ENCODE results near the gene ITGAV.

The ITGAV gene

GRCh38 chr2:186641807-186642321, 52.0 kb downstream of the ITGAV start:
- H3K27ac ChIP-seq (ENCODE audit: low read length) = no peak overlapping the region
- H3K27me3 ChIP-seq (ENCODE audit: control insufficient read depth, insufficient read depth, low read length) = no peaks in the 10 kb centered on the region
- no peaks in the 10 kb centered on the region for H3K4me1 ChIP-seq (ENCODE audit: control insufficient read depth, low read depth, low read length)
- peaks cover 15% of the 10 kb centered on the region for H3K36me3 ChIP-seq (ENCODE audit: control insufficient read depth, low read depth, low read length)
- no peaks in the 10 kb centered on the region for H3K9me3 ChIP-seq (ENCODE audit: control insufficient read depth, low read depth, low read length)
- no peak overlapping the region for H3K4me3 ChIP-seq (ENCODE audit: low read length)
- H3K9ac ChIP-seq (ENCODE audit: low read length) = no peak overlapping the region

- Histone ChIP-seq H3K4me3 (ENCODE audit: low read length) (no peak overlapping the region), H3K9me3 (ENCODE audit: control insufficient read depth, low read depth, low read length) (no peaks in the 10 kb centered on the region), H3K27me3 (ENCODE audit: control insufficient read depth, insufficient read depth, low read length) (no peaks in the 10 kb centered on the region), H3K9ac (ENCODE audit: low read length) (no peak overlapping the region), H3K4me1 (ENCODE audit: control insufficient read depth, low read depth, low read length) (no peaks in the 10 kb centered on the region), H3K36me3 (ENCODE audit: control insufficient read depth, low read depth, low read length) (peaks cover 16% of the 10 kb centered on the region), H3K27ac (ENCODE audit: low read length) (no peak overlapping the region)
Observed at GRCh38 chr2:186644791-186645190, 54.9 kb downstream of the ITGAV start.

GRCh38 chr2:186645999-186646398, 56.1 kb downstream of the ITGAV start:
- Histone ChIP-seq H3K27me3 (ENCODE audit: control insufficient read depth, insufficient read depth, low read length) (no peaks in the 10 kb centered on the region), H3K36me3 (ENCODE audit: control insufficient read depth, low read depth, low read length) (peaks cover 16% of the 10 kb centered on the region), H3K4me3 (ENCODE audit: low read length) (no peak overlapping the region), H3K4me1 (ENCODE audit: control insufficient read depth, low read depth, low read length) (no peaks in the 10 kb centered on the region), H3K9me3 (ENCODE audit: control insufficient read depth, low read depth, low read length) (no peaks in the 10 kb centered on the region), H3K9ac (ENCODE audit: low read length) (no peak overlapping the region), H3K27ac (ENCODE audit: low read length) (no peak overlapping the region)

DNA sequence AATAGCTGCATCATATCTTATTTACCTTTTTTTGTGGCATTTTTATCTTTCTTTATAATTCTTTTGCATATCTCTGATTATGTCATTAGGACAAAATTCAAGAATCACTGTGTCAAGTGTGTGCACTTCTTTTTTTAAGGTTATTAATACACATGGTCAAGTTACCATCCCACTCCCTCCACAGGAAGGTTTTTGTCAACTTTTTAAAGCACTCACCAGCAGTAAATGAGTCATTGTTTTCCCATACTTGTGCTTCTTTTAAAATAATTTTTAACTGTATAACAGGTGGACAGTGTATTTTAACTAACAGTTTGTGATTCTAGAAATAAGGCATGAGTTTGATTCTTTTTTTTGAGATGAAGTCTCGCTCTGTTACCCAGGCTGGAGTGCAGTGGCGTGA, 58.3 kb downstream of the ITGAV start:
- Histone ChIP-seq H3K27ac (ENCODE audit: low read length) (no peak overlapping the region), H3K36me3 (ENCODE audit: control insufficient read depth, low read depth, low read length) (peaks cover 6% of the 10 kb centered on the region), H3K4me3 (ENCODE audit: low read length) (no peak overlapping the region), H3K4me1 (ENCODE audit: control insufficient read depth, low read depth, low read length) (no peaks in the 10 kb centered on the region), H3K27me3 (ENCODE audit: control insufficient read depth, insufficient read depth, low read length) (no peaks in the 10 kb centered on the region), H3K9me3 (ENCODE audit: control insufficient read depth, low read depth, low read length) (no peaks in the 10 kb centered on the region), H3K9ac (ENCODE audit: low read length) (no peak overlapping the region)

DNA sequence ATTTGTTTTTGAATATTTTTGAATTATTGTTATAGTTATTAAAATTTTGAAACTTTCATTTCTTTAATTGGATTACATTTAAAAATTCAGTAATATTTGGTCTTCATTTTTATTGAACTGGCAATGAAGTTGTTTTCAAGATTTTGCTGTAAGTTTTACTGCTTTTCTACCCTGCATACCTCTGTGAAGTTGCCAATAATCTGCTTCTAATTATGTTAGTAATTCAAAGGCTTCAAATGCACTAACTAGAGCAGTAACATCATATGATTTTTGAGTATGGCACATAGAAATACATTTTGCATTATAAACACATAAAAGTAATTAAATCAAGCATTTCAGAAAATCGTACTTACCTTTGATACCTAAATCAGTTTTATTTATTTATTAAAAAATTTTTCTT, 63.7 kb downstream of the ITGAV start:
- Histone ChIP-seq H3K9ac (ENCODE audit: low read length) (no peak overlapping the region), H3K4me3 (ENCODE audit: low read length) (no peak overlapping the region), H3K27me3 (ENCODE audit: control insufficient read depth, insufficient read depth, low read length) (no peaks in the 10 kb centered on the region), H3K36me3 (ENCODE audit: control insufficient read depth, low read depth, low read length) (peaks cover 10% of the 10 kb centered on the region), H3K9me3 (ENCODE audit: control insufficient read depth, low read depth, low read length) (no peaks in the 10 kb centered on the region), H3K4me1 (ENCODE audit: control insufficient read depth, low read depth, low read length) (no peaks in the 10 kb centered on the region), H3K27ac (ENCODE audit: low read length) (no peak overlapping the region)

DNA sequence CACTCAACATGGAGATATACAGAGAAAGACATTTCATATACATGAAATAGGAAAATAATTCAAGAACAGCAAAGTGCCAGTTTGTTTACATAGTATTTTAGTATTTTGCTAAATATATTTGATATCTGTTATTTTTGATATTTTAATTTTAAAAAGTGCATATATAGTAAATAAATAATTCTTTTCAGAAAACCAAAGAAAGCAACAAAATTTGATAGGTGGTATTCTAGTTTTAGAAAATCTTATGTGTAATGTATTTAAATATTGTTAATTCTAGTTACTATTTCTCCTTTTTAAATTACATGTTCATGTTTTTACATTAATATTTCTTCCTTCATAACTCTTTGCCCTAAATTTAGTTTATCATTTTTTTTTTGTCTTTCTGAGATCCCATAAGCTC, 69.5 kb downstream of the ITGAV start:
- Histone ChIP-seq H3K36me3 (ENCODE audit: control insufficient read depth, low read depth, low read length) (peaks cover 15% of the 10 kb centered on the region), H3K9ac (ENCODE audit: low read length) (no peak overlapping the region), H3K9me3 (ENCODE audit: control insufficient read depth, low read depth, low read length) (no peaks in the 10 kb centered on the region), H3K27ac (ENCODE audit: low read length) (no peak overlapping the region), H3K4me1 (ENCODE audit: control insufficient read depth, low read depth, low read length) (no peaks in the 10 kb centered on the region), H3K4me3 (ENCODE audit: low read length) (no peak overlapping the region), H3K27me3 (ENCODE audit: control insufficient read depth, insufficient read depth, low read length) (no peaks in the 10 kb centered on the region)

DNA sequence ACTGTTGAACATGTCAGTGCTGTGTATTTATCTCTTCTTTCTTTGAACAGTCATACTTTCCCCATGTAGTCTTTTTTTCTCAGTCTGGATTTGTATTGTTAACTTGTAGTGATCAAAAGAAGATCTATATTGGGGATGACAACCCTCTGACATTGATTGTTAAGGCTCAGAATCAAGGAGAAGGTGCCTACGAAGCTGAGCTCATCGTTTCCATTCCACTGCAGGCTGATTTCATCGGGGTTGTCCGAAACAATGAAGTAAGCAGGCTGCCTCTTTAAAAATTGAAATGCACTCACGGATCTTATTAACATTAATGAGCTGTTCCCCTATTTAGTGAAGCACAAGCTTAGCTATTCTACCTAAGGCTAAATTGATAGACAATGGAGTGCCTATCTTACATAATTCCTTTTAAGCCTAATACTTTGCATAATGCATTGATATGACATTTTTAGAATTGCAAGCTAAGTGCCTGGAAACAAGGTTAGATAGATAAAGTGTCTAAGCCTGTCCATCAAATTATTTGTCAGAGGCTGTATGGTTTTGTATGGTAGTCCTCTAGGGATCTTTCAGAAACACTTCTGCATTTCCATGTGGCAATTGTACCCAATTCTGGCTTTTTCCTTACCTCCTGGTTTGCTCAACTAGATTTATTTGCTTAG, 74.7 kb downstream of the ITGAV start:
- H3K27me3 ChIP-seq (ENCODE audit: control insufficient read depth, insufficient read depth, low read length) = no peaks in the 10 kb centered on the region
- H3K36me3 ChIP-seq (ENCODE audit: control insufficient read depth, low read depth, low read length) = peaks cover 35% of the 10 kb centered on the region
- no peaks in the 10 kb centered on the region for H3K9me3 ChIP-seq (ENCODE audit: control insufficient read depth, low read depth, low read length)
- no peak overlapping the region for H3K27ac ChIP-seq (ENCODE audit: low read length)
- no peaks in the 10 kb centered on the region for H3K4me1 ChIP-seq (ENCODE audit: control insufficient read depth, low read depth, low read length)
- H3K9ac ChIP-seq (ENCODE audit: low read length) = no peak overlapping the region
- H3K4me3 ChIP-seq (ENCODE audit: low read length) = no peak overlapping the region

GRCh38 chr2:186669146-186669545, 79.3 kb downstream of the ITGAV start:
- Histone ChIP-seq H3K4me3 (ENCODE audit: low read length) (no peak overlapping the region), H3K27ac (ENCODE audit: low read length) (no peak overlapping the region), H3K9me3 (ENCODE audit: control insufficient read depth, low read depth, low read length) (peaks cover 7% of the 10 kb centered on the region), H3K9ac (ENCODE audit: low read length) (no peak overlapping the region), H3K4me1 (ENCODE audit: control insufficient read depth, low read depth, low read length) (no peaks in the 10 kb centered on the region), H3K36me3 (ENCODE audit: control insufficient read depth, low read depth, low read length) (peaks cover 73% of the 10 kb centered on the region), H3K27me3 (ENCODE audit: control insufficient read depth, insufficient read depth, low read length) (no peaks in the 10 kb centered on the region)

DNA sequence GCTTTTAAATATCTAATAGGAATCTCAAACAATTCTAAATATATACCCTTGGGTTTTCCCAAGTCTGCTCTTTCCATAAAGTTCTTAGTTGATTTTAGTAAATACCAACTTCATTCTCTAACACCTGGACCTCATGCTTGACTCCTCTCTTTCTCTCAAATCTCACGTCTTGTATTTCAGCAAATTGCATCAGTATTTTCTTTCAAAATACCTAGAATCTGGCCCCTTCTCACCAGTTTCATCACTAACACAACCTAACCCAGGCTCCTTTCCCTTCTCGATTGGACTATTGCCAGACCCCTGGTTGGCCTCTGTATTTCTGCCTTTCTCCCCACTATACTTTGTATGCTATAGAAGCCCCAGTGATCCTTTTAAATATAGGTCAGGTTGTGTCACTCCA, 81.0 kb downstream of the ITGAV start:
- H3K27ac ChIP-seq (ENCODE audit: low read length) = no peak overlapping the region
- no peak overlapping the region for H3K4me3 ChIP-seq (ENCODE audit: low read length)
- no peaks in the 10 kb centered on the region for H3K4me1 ChIP-seq (ENCODE audit: control insufficient read depth, low read depth, low read length)
- no peaks in the 10 kb centered on the region for H3K27me3 ChIP-seq (ENCODE audit: control insufficient read depth, insufficient read depth, low read length)
- H3K9me3 ChIP-seq (ENCODE audit: control insufficient read depth, low read depth, low read length) = peaks cover 7% of the 10 kb centered on the region
- H3K9ac ChIP-seq (ENCODE audit: low read length) = no peak overlapping the region
- peaks cover 74% of the 10 kb centered on the region for H3K36me3 ChIP-seq (ENCODE audit: control insufficient read depth, low read depth, low read length)

DNA sequence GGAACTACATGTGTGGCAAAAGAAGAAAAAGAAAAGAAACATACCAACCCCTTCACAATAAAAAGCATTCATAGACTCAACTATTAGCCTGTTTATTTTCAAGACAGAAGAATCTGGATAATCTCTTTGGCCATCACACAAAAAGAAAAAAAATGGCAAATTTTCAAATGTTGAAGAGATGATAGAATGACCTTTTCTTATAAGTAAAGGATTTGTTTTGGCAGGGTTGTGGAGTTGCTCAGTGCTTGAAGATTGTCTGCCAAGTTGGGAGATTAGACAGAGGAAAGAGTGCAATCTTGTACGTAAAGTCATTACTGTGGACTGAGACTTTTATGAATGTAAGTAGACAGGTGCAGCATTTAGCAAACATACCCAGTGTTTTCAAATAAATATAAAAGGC, 85.5 kb downstream of the ITGAV start:
- no peaks in the 10 kb centered on the region for H3K27me3 ChIP-seq (ENCODE audit: control insufficient read depth, insufficient read depth, low read length)
- peaks cover 7% of the 10 kb centered on the region for H3K9me3 ChIP-seq (ENCODE audit: control insufficient read depth, low read depth, low read length)
- H3K4me3 ChIP-seq (ENCODE audit: low read length) = no peak overlapping the region
- H3K4me1 ChIP-seq (ENCODE audit: control insufficient read depth, low read depth, low read length) = no peaks in the 10 kb centered on the region
- no peak overlapping the region for H3K27ac ChIP-seq (ENCODE audit: low read length)
- H3K36me3 ChIP-seq (ENCODE audit: control insufficient read depth, low read depth, low read length) = peaks cover 55% of the 10 kb centered on the region
- no peak overlapping the region for H3K9ac ChIP-seq (ENCODE audit: low read length)

- H3K27me3 ChIP-seq (ENCODE audit: control insufficient read depth, insufficient read depth, low read length) = no peaks in the 10 kb centered on the region
- H3K4me1 ChIP-seq (ENCODE audit: control insufficient read depth, low read depth, low read length) = peaks cover 4% of the 10 kb centered on the region
- no peak overlapping the region for H3K9ac ChIP-seq (ENCODE audit: low read length)
- no peak overlapping the region for H3K4me3 ChIP-seq (ENCODE audit: low read length)
- no peaks in the 10 kb centered on the region for H3K9me3 ChIP-seq (ENCODE audit: control insufficient read depth, low read depth, low read length)
- no peak overlapping the region for H3K27ac ChIP-seq (ENCODE audit: low read length)
- no peaks in the 10 kb centered on the region for H3K36me3 ChIP-seq (ENCODE audit: control insufficient read depth, low read depth, low read length)
Observed at GRCh38 chr2:186683341-186683740, 93.5 kb downstream of the ITGAV start.

DNA sequence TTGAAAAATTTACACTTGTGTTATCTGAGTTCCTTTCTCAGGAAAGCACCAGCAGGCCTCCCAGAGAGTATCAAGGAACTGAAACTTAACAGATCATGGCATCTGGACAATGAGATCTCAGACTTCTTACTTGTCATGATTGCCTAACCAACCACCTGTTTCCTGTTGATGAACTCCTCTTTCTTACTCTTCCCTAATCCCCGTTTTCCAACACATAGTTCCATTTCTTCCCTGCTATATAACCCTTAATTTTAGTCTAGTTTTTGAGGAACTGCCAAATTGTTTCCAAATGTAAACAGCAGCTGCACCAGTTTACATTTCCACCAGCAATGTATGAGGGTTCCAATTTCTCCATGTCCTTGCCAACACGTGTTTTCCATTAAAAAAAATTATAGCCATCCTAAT, 98.0 kb downstream of the ITGAV start:
- Histone ChIP-seq H3K27ac (ENCODE audit: low read length) (no peak overlapping the region), H3K4me3 (ENCODE audit: low read length) (no peak overlapping the region)

More for the DNA sequence above, 98.0 kb downstream of the ITGAV start:
- Histone ChIP-seq H3K9ac (ENCODE audit: low read length) (no peak overlapping the region), H3K9me3 (ENCODE audit: control insufficient read depth, low read depth, low read length) (no peaks in the 10 kb centered on the region), H3K27me3 (ENCODE audit: control insufficient read depth, insufficient read depth, low read length) (no peaks in the 10 kb centered on the region), H3K36me3 (ENCODE audit: control insufficient read depth, low read depth, low read length) (no peaks in the 10 kb centered on the region), H3K4me1 (ENCODE audit: control insufficient read depth, low read depth, low read length) (peaks cover 4% of the 10 kb centered on the region)
